Measurements from ENCODE around the gene RHBDD3. TPM values are rescaled to one million over a fixed set of nuclear protein-coding genes. Genes with fewer than 3 reads are reported as not detected.
"Not testable (repeated sequence)": the region's sequence is repeated elsewhere in the genome, so short reads cannot be mapped to it uniquely, and the experiment has no call there.

Gene RHBDD3
- total RNA-seq, 2 experiments from 2014 or later, result 17.6 to 20.5 TPM

DNA sequence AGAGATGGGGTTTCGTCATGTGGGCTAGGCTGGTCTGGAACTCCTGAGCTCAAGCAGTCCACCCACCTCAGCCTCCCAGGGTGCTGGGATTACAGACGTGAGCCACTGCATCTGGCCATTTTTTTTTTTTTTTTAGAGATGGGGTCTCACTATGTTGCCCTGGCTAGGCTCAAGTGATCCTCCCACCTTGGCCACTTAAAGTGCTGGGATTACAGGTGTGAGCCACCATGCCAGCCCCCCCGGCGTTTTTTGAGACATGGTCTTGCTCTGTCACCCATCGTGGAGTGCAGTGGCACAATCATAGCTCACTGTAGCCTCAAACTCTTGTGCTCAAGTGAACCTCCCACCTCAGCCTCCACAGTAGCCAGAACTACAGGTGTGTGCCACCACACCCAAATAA is 16.5 kb downstream of the RHBDD3 start:
- H3K4me1 Mint-ChIP-seq (ENCODE audit: low read depth), result no peaks in the 10 kb centered on the region
- no peaks in the 10 kb centered on the region for H3K9me3 Mint-ChIP-seq
- H3K4me3 Mint-ChIP-seq, result no peak overlapping the region
- peaks cover 3% of the 10 kb centered on the region for H3K27me3 Mint-ChIP-seq (ENCODE audit: low read depth)
- H3K27ac Mint-ChIP-seq, result no peak overlapping the region
- H3K36me3 Mint-ChIP-seq (ENCODE audit: low read depth), result no peaks in the 10 kb centered on the region
- intact Hi-C loops (cut with micrococcal nuclease), result no loop called here
- CTCF ChIA-PET, result interaction anchor here (0.7 kb wide), 1 partner anchor 306 kb away, joined by 5 read pairs; no protein-coding TSS in a partner anchor
- DNase-seq, result no peak

DNA sequence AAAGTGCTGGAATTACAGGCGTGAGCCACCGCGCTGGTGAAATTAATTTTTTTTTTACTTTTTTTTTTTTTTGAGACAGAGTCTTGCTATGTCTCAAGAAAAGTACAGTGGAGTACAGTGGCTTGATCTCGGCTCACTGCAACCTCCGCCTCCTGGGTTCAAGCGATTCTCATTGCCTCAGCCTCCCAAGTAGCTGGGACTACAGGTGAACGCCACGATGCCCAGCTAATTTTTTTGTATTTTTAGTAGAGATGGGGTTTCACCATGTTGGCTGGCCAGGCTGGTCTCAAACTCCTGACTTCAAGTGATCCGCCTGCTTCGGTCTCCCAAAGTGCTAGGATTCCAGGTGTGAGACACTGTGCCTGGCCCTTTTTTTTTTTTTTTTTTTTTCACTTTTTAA is 19.9 kb downstream of the RHBDD3 start:
- intact Hi-C loops (cut with micrococcal nuclease), result loop anchor here (5.0 kb wide), 1 partner anchor 206 kb away; no protein-coding TSS in a partner anchor
- H3K27me3 Mint-ChIP-seq (ENCODE audit: low read depth); H3K4me3 Mint-ChIP-seq; H3K36me3 Mint-ChIP-seq (ENCODE audit: low read depth); DNase-seq; H3K4me1 Mint-ChIP-seq (ENCODE audit: low read depth); H3K27ac Mint-ChIP-seq; H3K9me3 Mint-ChIP-seq: not testable (repeated sequence)
- CTCF ChIA-PET, result interaction anchor here (0.6 to 2.1 kb wide), 3 partner anchors 19 to 133 kb away, joined by 3 to 7 read pairs (median 5); no protein-coding TSS in a partner anchor

DNA sequence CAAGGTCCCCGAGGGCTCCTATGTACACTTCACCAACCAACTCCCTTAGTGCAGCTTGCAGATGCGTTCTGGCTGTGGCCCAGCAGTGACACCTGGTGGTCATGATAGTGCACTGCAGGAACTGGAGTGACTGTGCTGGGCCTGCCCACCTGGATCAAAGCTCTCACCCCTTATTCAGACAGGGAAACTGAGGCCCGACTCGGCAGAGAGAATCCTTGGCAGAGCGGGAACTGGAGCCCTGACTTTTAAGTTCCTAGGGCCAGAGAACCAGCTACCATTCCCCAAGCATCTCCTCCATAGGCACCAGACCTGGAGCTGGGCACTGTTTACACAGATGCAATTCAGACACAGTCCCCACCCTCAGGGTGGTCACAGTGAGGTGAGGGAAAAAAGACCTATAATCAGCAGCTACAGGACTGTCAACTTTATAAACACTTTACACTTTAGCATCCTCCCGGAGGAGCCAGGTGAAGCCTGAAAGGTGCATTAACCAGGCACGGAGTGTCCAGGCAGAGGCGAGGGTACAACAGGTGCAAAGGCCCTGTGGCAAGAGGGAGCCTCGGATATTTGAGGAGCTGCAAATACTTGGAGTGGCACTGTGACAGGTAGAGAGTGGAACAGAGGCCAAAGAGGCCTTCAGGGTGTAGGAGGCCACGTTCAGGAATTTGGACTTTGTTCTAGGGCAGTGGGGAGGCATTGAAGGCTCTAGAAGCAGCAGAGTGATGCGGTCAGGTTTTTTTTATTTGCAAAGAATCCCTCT is 22.0 kb downstream of the RHBDD3 start:
- Mint-ChIP-seq H3K27me3 (ENCODE audit: low read depth) (peaks cover 5% of the 10 kb centered on the region), H3K4me1 (ENCODE audit: low read depth) (peaks cover 2% of the 10 kb centered on the region), H3K27ac (no peak overlapping the region), H3K9me3 (peaks cover 3% of the 10 kb centered on the region), H3K4me3 (no peak overlapping the region), H3K36me3 (ENCODE audit: low read depth) (no peaks in the 10 kb centered on the region)
- intact Hi-C loops (cut with micrococcal nuclease), result loop anchor here (1.0 to 5.0 kb wide), 6 partner anchors 44 to 646 kb away; no protein-coding TSS in a partner anchor
- CTCF ChIA-PET, result interaction anchor here (0.5 to 2.2 kb wide), 37 partner anchors 9 to 1318 kb away, joined by 3 to 13 read pairs (median 3); partner anchors contain the start of gene EMID1
- peak; percentile 80 for DNase-seq

DNA sequence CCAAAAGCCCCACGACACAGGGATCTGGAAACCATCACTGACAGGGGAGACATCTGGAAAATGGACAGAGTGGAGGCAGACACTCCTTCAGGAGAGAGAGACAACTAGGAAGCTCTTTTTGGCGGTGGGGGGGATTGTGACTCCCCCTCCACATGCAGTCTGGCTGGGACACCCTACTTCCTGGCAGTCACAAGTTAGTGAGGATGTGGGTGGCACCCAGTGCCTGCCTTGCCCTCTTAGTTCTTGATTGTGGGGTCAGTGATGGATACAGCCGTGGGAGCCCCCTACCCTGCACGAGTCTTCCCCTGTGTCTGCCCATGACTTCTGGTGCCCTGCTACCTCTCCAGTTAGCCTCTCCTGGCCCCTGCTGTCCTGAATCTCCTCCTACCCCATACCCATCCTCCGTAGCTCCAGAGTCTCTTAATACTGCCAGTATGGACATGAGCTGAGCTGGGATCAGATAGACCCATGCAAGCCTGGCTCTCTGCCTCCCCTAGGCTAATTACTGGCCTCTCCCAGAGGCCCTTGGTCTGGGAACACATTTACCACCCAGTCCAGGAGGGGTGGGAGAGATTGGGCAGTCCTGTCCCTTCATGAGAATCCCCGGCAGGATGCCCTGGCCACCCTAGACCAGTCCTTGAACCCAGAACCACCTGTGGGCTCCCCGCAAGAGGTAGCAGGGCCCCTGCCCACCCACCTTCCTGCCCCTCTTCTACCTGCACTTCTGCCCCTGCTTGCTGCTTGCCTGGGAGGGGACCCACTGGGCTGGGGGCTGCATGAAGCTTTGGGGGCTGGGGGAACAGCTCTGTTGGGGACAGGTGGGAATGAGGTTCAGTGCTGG is 22.8 kb downstream of the RHBDD3 start:
- peaks cover 1% of the 10 kb centered on the region for H3K36me3 Mint-ChIP-seq (ENCODE audit: low read depth)
- intact Hi-C loops (cut with micrococcal nuclease), result loop anchor here (1.0 to 5.0 kb wide), 6 partner anchors 43 to 645 kb away; no protein-coding TSS in a partner anchor
- no peak for DNase-seq
- CTCF ChIA-PET, result interaction anchor here (0.6 to 2.2 kb wide), 32 partner anchors 9 to 644 kb away, joined by 3 to 13 read pairs (median 4); partner anchors contain the start of gene EMID1
- H3K4me1 Mint-ChIP-seq (ENCODE audit: low read depth), result peaks cover 2% of the 10 kb centered on the region
- no peak overlapping the region for H3K4me3 Mint-ChIP-seq
- H3K27ac Mint-ChIP-seq, result no peak overlapping the region
- H3K27me3 Mint-ChIP-seq (ENCODE audit: low read depth), result peaks cover 5% of the 10 kb centered on the region
- peaks cover 7% of the 10 kb centered on the region for H3K9me3 Mint-ChIP-seq

- peaks cover 5% of the 10 kb centered on the region for H3K27me3 Mint-ChIP-seq (ENCODE audit: low read depth)
- H3K9me3 Mint-ChIP-seq, result peaks cover 12% of the 10 kb centered on the region
- CTCF ChIA-PET, result interaction anchor here (1.3 to 2.2 kb wide), 2 partner anchors 60 to 90 kb away, joined by 3 to 12 read pairs; no protein-coding TSS in a partner anchor
- peaks cover 1% of the 10 kb centered on the region for H3K36me3 Mint-ChIP-seq (ENCODE audit: low read depth)
- no peak overlapping the region for H3K4me3 Mint-ChIP-seq
- intact Hi-C loops (cut with micrococcal nuclease), result loop anchor here (2.0 kb wide), 2 partner anchors 89 to 389 kb away; no protein-coding TSS in a partner anchor
- H3K27ac Mint-ChIP-seq, result no peak overlapping the region
- H3K4me1 Mint-ChIP-seq (ENCODE audit: low read depth), result peaks cover 2% of the 10 kb centered on the region
- DNase-seq, result no peak
These were observed 23.8 kb downstream of the RHBDD3 start for GRCh38 chr22:29243874-29244446.

GRCh38 chr22:29240481-29240880 is 27.3 kb downstream of the RHBDD3 start:
- H3K27me3 Mint-ChIP-seq (ENCODE audit: low read depth); intact Hi-C loops (cut with micrococcal nuclease): not testable (repeated sequence)

GRCh38 chr22:29233277-29233877 is 34.4 kb downstream of the RHBDD3 start:
- Mint-ChIP-seq H3K27ac (no peak overlapping the region), H3K36me3 (ENCODE audit: low read depth) (no peaks in the 10 kb centered on the region), H3K9me3 (peaks cover 4% of the 10 kb centered on the region), H3K4me1 (ENCODE audit: low read depth) (no peaks in the 10 kb centered on the region), H3K27me3 (ENCODE audit: low read depth) (no peaks in the 10 kb centered on the region), H3K4me3 (no peak overlapping the region)
- CTCF ChIA-PET, result no interaction called here
- intact Hi-C loops (cut with micrococcal nuclease), result no loop called here
- no peak for DNase-seq

More at GRCh38 chr22:29240481-29240880, 27.3 kb downstream of the RHBDD3 start:
- H3K27ac Mint-ChIP-seq; DNase-seq; H3K36me3 Mint-ChIP-seq (ENCODE audit: low read depth); H3K4me3 Mint-ChIP-seq; H3K4me1 Mint-ChIP-seq (ENCODE audit: low read depth); CTCF ChIA-PET: not testable (repeated sequence)
- peaks cover 12% of the 10 kb centered on the region for H3K9me3 Mint-ChIP-seq

DNA sequence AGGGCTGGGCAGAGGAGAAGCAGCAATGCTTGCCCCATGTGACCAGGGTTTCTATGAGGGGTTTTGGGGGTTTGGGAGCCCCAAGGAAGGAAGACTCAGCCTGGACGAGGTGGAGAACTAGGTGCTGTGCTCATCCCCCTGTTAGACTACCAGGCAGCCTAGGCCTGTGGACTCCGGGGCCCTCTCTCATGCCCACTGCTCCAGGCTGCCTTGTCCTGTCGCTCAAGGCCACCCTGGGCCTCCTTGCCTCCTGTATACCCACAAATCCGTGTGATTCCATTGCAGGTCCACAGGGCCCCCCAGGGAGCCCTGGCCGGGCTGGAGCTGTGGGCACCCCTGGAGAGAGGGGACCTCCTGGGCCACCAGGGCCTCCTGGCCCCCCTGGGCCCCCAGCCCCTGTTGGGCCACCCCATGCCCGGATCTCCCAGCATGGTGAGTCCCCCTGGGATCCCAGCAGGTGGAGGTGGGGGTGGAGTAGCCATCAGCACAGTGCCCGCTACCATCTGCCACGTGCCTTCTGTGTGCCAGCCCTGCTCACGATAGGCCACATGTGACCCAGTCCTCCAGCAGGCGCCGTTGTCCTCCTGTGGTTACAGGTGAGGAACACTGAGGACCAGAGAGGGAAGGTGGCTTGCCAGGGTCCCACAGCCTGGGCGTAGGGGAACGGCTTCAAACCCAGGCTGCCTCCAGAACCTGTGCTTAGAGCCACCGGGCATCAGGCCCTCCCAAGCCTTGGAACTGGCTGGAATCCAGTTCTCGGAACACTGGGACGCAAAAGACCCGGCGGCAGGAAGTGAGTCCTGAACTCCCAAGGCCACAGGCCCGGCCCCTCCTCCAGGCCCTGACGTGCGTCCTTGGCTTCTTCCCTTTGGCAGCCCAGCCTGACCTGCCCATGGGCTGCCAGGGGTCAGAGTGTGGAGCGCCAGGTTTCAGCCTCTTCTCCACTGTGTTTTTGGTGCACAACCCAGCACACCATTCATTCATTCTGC is 35.5 kb downstream of the RHBDD3 start:
- CTCF ChIA-PET, result no interaction called here
- H3K27ac Mint-ChIP-seq, result no peak overlapping the region
- intact Hi-C loops (cut with micrococcal nuclease), result no loop called here

DNA sequence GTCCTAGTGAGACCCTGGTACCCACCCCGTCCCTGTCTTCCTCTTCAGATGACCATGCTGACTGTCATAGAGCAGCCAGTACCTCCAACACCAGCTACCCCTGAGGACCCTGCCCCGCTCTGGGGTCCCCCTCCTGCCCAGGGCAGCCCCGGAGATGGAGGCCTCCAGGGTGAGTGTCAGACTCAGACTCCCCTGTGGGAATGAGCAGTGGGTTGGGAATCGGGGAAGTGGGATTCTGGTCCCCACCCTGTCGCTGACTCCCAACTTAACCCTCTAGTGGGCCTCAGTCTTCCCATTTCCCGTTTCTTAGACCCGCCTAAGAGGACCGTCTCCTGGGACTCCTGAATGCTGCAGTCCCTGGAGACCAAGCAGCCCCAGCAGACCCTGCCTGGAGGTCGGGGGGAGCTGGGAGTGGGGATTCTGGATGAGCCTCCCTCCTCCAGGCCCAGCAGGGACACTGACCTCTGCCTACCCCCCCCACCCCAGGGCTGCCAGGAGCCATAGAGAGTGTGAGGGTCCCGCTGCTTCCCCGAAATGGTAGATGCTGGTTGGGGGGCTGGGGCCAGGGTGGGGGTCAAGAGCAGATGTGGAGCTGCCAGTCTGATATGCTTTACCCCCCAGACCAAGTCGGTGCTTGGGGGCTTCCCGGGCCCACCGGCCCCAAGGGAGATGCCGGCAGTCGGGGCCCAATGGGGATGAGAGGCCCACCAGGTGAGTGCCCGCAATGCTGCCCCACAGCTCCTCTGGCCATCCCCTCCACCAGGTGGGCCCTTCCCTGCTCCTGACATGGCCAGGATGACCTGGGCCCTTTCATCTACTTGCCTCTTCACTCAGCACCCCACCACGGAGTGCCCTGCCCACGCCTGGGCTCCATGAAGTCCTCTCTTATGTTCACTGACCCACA is 36.6 kb downstream of the RHBDD3 start:
- Mint-ChIP-seq H3K36me3 (ENCODE audit: low read depth) (no peaks in the 10 kb centered on the region), H3K4me1 (ENCODE audit: low read depth) (no peaks in the 10 kb centered on the region), H3K27ac (no peak overlapping the region), H3K9me3 (peaks cover 4% of the 10 kb centered on the region), H3K27me3 (ENCODE audit: low read depth) (no peaks in the 10 kb centered on the region), H3K4me3 (no peak overlapping the region)
- DNase-seq, result no peak
- CTCF ChIA-PET, result no interaction called here
- intact Hi-C loops (cut with micrococcal nuclease), result no loop called here

More for the DNA sequence above, 35.5 kb downstream of the RHBDD3 start:
- Mint-ChIP-seq H3K4me3 (no peak overlapping the region), H3K27me3 (ENCODE audit: low read depth) (no peaks in the 10 kb centered on the region), H3K4me1 (ENCODE audit: low read depth) (no peaks in the 10 kb centered on the region), H3K36me3 (ENCODE audit: low read depth) (no peaks in the 10 kb centered on the region), H3K9me3 (peaks cover 4% of the 10 kb centered on the region)
- DNase-seq, result no peak

GRCh38 chr22:29226351-29226981 is 41.3 kb downstream of the RHBDD3 start:
- H3K4me3 Mint-ChIP-seq, result no peak overlapping the region
- H3K4me1 Mint-ChIP-seq (ENCODE audit: low read depth), result no peaks in the 10 kb centered on the region
- no peaks in the 10 kb centered on the region for H3K36me3 Mint-ChIP-seq (ENCODE audit: low read depth)
- H3K27ac Mint-ChIP-seq, result no peak overlapping the region
- intact Hi-C loops (cut with micrococcal nuclease), result no loop called here
- H3K27me3 Mint-ChIP-seq (ENCODE audit: low read depth), result no peaks in the 10 kb centered on the region
- no peaks in the 10 kb centered on the region for H3K9me3 Mint-ChIP-seq
- CTCF ChIA-PET, result interaction anchor here (0.6 to 1.4 kb wide), 2 partner anchors 19 to 440 kb away, joined by 3 read pairs; no protein-coding TSS in a partner anchor
- no peak for DNase-seq

Data from activated naive CD4-positive, alpha-beta T cell treated with anti-CD3 and anti-CD28 coated beads for 36 hours (primary cell).